NCI-H146 (cell line): ENCODE results near the gene DENND1A.
"Not testable (repeated sequence)": the region's sequence is repeated elsewhere in the genome, so short reads cannot be mapped to it uniquely, and the experiment has no call there.

ENCODE experiments used
- DNase-seq: peaks from one replicate; lab custom pipeline; 2025; lab: John Stamatoyannopoulos, UW

Gene DENND1A

GRCh38 chr9:123336449-123336848 is 593.5 kb downstream of the DENND1A start:
- no peak for DNase-seq

- no peak for DNase-seq
These were observed 594.0 kb downstream of the DENND1A start for GRCh38 chr9:123335986-123336329.

DNA sequence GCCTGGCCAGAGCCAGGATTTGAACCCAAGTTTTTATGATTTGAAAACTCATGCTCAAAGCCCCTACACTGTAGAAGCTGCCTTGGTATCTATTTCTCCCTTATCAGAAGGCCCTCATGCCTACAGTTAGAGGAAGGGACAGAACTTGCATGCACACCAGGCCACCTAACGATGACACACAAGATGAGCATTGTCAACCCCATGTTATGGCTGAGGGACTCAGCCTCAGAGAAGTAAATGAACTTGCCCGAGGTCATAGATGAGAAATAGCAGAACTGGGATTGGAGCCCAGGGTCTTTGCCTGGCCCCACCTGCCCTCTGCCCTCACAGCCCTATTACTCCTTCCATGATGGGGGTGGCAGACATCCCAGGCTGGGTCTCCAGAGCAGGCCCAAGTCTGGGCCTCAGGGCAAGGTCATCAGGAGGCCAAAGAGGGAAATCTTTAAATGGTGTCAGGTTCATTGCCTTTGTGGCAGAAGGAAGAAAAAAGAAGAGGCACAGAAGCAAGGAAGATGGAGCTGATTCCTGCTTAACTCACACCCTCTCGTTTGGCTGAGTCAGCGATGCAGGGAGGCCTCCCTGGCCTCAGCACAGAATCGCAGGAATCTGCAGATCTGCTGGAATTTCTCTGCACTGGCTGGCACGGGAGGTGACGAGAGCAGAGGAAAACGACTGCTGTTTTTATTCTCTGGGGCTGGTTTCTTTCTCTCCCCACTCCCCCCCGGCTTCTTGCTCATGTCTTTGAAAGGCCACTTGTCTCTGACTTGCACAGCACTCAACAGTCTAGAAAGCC is 594.5 kb downstream of the DENND1A start:
- DNase-seq: no peak

- no peak for DNase-seq
These were observed 595.3 kb downstream of the DENND1A start for GRCh38 chr9:123334639-123335038.

DNA sequence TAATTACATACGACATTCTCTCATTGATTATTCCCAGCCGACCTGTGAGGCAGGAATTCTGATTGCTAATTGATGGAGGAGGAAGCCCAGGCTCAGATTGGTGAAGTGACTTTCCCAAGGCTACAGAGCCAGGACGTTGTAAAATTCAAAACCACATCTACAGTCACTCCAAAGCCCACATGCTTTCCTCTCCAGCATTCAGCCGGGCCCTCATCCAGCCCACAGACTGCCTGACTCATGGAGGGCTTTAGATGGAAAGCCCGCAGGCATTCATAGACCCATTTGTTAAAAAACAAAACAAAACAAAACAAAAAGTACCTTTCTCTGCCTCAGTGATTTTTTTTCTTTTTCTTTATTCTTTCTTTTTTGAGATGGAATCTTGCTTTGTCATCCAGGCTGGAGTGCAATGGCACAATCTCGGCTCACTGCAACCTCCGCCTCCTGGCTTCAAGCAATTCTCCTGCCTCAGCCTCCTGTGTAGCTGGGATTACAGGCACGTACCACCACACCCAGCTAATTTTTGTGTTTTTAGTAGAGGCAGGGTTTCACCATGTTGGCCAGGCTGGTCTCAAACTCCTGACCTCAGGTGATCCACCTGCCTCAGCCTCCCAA is 596.8 kb downstream of the DENND1A start:
- not testable (repeated sequence) for DNase-seq

DNA sequence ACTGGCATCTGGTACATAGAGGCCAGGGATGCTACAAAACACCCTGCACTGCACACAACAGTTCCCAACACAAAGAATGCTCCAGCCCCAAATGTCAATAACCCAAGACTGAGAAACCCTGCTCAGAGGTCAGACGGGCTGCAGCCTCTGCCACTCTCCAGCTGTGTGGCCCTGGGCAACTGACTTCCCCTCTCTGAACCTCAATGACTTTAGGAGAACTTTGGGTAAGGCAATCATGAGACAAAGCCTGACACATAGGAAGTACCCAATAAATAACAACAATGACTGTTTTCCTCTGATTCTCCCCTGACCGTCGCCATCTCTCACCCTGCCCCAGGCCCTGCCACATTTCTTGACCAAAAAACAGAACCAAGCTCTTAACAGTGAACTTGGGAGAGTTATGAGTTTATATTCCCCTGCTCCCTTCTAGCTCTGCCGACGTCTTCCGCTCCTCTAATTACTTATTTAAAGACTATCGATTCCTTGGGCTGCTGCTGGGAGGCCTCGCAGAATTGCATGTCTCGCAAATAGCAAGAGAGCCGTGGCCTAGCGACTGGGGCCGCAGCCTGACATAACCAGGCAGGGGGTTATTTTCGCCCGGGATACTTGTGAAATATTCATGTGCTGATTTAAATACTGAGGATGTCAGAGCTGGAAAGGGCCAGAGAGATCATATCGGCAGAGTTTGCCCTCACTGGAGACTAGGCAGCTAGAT is 598.4 kb downstream of the DENND1A start:
- DNase-seq: no peak
